ENCODE measurements around the gene RAD21L1.

RAD21L1 gene

DNA sequence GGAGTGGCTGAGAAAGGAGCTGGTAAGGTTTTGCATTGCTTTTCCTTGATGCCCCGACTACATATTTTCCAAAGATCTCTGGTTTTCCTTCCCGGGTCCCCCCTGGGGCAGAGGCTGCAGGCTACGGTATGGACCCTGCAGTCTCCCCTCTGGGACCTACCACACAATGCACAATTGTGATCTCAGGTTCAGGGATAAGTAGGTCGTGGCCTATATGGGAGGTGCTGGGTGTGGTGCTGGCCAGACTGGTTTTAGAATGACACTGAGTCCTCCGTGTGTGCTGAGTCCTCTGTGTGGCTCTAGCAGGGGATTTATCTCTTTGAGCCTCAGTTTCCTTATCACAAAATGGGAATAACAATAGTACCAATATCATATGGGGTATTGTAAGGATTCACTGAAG is 22.2 kb upstream of the RAD21L1 start:
- TF ChIP-seq, protein P1, sequence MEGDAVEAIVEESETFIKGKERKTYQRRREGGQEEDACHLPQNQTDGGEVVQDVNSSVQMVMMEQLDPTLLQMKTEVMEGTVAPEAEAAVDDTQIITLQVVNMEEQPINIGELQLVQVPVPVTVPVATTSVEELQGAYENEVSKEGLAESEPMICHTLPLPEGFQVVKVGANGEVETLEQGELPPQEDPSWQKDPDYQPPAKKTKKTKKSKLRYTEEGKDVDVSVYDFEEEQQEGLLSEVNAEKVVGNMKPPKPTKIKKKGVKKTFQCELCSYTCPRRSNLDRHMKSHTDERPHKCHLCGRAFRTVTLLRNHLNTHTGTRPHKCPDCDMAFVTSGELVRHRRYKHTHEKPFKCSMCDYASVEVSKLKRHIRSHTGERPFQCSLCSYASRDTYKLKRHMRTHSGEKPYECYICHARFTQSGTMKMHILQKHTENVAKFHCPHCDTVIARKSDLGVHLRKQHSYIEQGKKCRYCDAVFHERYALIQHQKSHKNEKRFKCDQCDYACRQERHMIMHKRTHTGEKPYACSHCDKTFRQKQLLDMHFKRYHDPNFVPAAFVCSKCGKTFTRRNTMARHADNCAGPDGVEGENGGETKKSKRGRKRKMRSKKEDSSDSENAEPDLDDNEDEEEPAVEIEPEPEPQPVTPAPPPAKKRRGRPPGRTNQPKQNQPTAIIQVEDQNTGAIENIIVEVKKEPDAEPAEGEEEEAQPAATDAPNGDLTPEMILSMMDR (IDR thresholded peaks at IDR 0.05; ENCODE audit: insufficient read depth, low read length, poor library complexity, severe bottlenecking): no peak
- TF ChIP-seq EZH2phosphoT487 (conservative IDR thresholded peaks at IDR 0.05; ENCODE audit: low read length): no peak
- no peak overlapping the region for H3K4me3 ChIP-seq (ENCODE audit: insufficient read depth, low read length, poor library complexity, severe bottlenecking)
- no peaks in the 10 kb centered on the region for H3K79me2 ChIP-seq (ENCODE audit: insufficient read depth, low read length)
- no peak overlapping the region for H3K27ac ChIP-seq (ENCODE audit: low read depth, low read length)
- no peaks in the 10 kb centered on the region for H3K27me3 ChIP-seq (ENCODE audit: low read length)
- no peaks in the 10 kb centered on the region for H3K9me2 ChIP-seq (replicated peaks; ENCODE audit: insufficient read depth, low read length)
- no peaks in the 10 kb centered on the region for H3K36me3 ChIP-seq (ENCODE audit: low read length)
- no peak overlapping the region for H3K4me2 ChIP-seq (ENCODE audit: low read depth, low read length, poor library complexity, severe bottlenecking)
- no peak overlapping the region for H3K9ac ChIP-seq (ENCODE audit: low read length)
- no peaks in the 10 kb centered on the region for H4K20me1 ChIP-seq (ENCODE audit: low read depth, low read length)
- H3F3A ChIP-seq (ENCODE audit: insufficient read depth): no peaks in the 10 kb centered on the region
- no peaks in the 10 kb centered on the region for H3K9me3 ChIP-seq (ENCODE audit: insufficient read depth, low read length)
- no peak overlapping the region for H2AFZ ChIP-seq (ENCODE audit: low read depth, low read length, severe bottlenecking)

DNA sequence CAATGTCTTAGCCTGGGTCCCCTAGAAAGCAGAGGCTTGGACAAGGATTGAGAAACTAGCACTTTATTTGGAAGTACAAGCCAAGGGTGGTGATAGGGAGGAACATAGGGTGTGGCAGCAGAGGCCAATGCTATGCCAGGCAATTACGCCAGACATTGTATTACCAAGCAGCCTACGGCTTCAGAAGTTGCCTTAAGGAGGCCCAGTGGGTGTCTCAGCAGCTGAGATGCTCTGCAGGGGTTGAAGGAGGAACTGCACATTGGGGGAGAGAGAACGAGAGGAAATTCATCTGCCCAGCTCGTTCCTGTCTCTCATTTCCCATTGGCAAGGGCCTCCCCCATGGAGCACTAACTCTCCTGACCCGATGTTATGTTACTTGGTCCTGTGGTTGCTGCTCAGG is 21.7 kb upstream of the RAD21L1 start:
- Histone ChIP-seq H3K36me3 (ENCODE audit: low read length) (no peaks in the 10 kb centered on the region), H3F3A (ENCODE audit: insufficient read depth) (no peaks in the 10 kb centered on the region), H3K9ac (ENCODE audit: low read length) (no peak overlapping the region), H3K4me2 (ENCODE audit: low read depth, low read length, poor library complexity, severe bottlenecking) (no peak overlapping the region), H3K27ac (ENCODE audit: low read depth, low read length) (no peak overlapping the region), H3K9me2 (replicated peaks; ENCODE audit: insufficient read depth, low read length) (no peaks in the 10 kb centered on the region), H3K9me3 (ENCODE audit: insufficient read depth, low read length) (no peaks in the 10 kb centered on the region), H4K20me1 (ENCODE audit: low read depth, low read length) (no peaks in the 10 kb centered on the region), H3K79me2 (ENCODE audit: insufficient read depth, low read length) (no peaks in the 10 kb centered on the region), H2AFZ (ENCODE audit: low read depth, low read length, severe bottlenecking) (no peak overlapping the region), H3K4me3 (ENCODE audit: insufficient read depth, low read length, poor library complexity, severe bottlenecking) (no peak overlapping the region), H3K27me3 (ENCODE audit: low read length) (no peaks in the 10 kb centered on the region)
- no peak for TF ChIP-seq EZH2phosphoT487 (conservative IDR thresholded peaks at IDR 0.05; ENCODE audit: low read length)
- TF ChIP-seq, protein P1 (IDR thresholded peaks at IDR 0.05; ENCODE audit: insufficient read depth, low read length, poor library complexity, severe bottlenecking): no peak

DNA sequence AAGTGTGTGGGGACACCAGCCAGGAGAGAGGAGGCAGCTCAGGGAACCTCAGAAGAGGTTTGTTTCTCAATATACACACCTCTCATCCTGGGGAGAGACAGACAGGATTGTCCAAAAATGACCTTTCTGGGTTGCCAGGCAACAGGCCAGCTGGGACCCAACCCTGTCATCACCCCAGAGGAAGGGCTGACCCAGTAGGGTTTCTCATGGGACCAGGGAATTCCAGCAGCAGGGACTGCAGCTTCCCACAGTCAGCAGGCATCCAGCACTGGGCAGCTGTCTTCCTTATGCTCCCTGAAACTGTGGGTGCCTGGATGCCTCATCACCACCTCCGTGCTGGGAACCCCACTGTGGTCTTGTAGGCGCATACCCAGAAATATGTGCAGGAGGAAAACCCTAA is 21.3 kb upstream of the RAD21L1 start:
- Histone ChIP-seq H3K9me3 (ENCODE audit: insufficient read depth, low read length) (no peaks in the 10 kb centered on the region), H2AFZ (ENCODE audit: low read depth, low read length, severe bottlenecking) (no peak overlapping the region), H3K79me2 (ENCODE audit: insufficient read depth, low read length) (no peaks in the 10 kb centered on the region), H3K9me2 (replicated peaks; ENCODE audit: insufficient read depth, low read length) (no peaks in the 10 kb centered on the region), H3K27me3 (ENCODE audit: low read length) (no peaks in the 10 kb centered on the region), H3K27ac (ENCODE audit: low read depth, low read length) (no peak overlapping the region), H3F3A (ENCODE audit: insufficient read depth) (no peaks in the 10 kb centered on the region), H3K9ac (ENCODE audit: low read length) (no peak overlapping the region), H3K4me2 (ENCODE audit: low read depth, low read length, poor library complexity, severe bottlenecking) (no peak overlapping the region), H3K36me3 (ENCODE audit: low read length) (no peaks in the 10 kb centered on the region), H4K20me1 (ENCODE audit: low read depth, low read length) (no peaks in the 10 kb centered on the region), H3K4me3 (ENCODE audit: insufficient read depth, low read length, poor library complexity, severe bottlenecking) (no peak overlapping the region)
- TF ChIP-seq EZH2phosphoT487 (conservative IDR thresholded peaks at IDR 0.05; ENCODE audit: low read length): no peak
- TF ChIP-seq, protein P1 (IDR thresholded peaks at IDR 0.05; ENCODE audit: insufficient read depth, low read length, poor library complexity, severe bottlenecking): no peak
